HL-60 (cell line): ENCODE results near the gene CLNK.

ENCODE experiments used
- DNase-seq, 2 experiments: peaks; one replicate each; pipeline ENCODE4 v3.0.0-alpha.2; 2010 to 2020; ENCODE audit warnings: low read depth in 1 of 2, low spot score in 1 of 2
- H3K27ac ChIP-seq: fragments of 250-450 bp; sonication (Bioruptor Pico); replicated peaks from 2 replicates; pipeline ENCODE4 v1.5.1; 2020; ENCODE audit warnings: mild to moderate bottlenecking, moderate library complexity
- H3K27me3 ChIP-seq: fragments of 250-450 bp; sonication (Bioruptor Pico); 2 replicates; pipeline ENCODE4 v1.5.1; 2021; ENCODE audit warnings: mild to moderate bottlenecking, moderate library complexity; ENCODE audit not compliant: insufficient read depth, poor library complexity, severe bottlenecking
- H3K4me3 ChIP-seq: replicated peaks from 2 replicates; pipeline ENCODE4 v1.5.1; 2011; ENCODE audit warnings: mild to moderate bottlenecking, control low read depth, low read length; ENCODE audit not compliant: insufficient read depth
- CTCF ChIP-seq: IDR thresholded peaks from one replicate; pipeline ENCODE4 v1.5.1; 2011; ENCODE audit warnings: low read length, control low read depth, inconsistent platforms; ENCODE audit not compliant: insufficient read depth
- GABPA ChIP-seq: IDR thresholded peaks from 2 replicates; pipeline ENCODE4 v1.6.1; 2012; ENCODE audit warnings: low read depth
- POLR2AphosphoS5 ChIP-seq: IDR thresholded peaks from 2 replicates; pipeline ENCODE4 v1.6.1; 2012; ENCODE audit warnings: low read depth
- REST ChIP-seq: IDR thresholded peaks from 2 replicates; pipeline ENCODE4 v1.6.1; 2012; ENCODE audit warnings: low read depth; ENCODE audit not compliant: insufficient replicate concordance
- SPI1 ChIP-seq: IDR thresholded peaks from 2 replicates; pipeline ENCODE4 v1.6.1; 2012; ENCODE audit warnings: low read depth, mild to moderate bottlenecking, borderline replicate concordance

The CLNK gene

GRCh38 chr4:10589799-10590198, 94.8 kb downstream of the CLNK start:
- H3K27me3 ChIP-seq = no peaks in the 10 kb centered on the region
- DNase-seq = no peak
- no peak overlapping the region for H3K27ac ChIP-seq
- no peak for TF ChIP-seq POLR2AphosphoS5
- no peak for TF ChIP-seq CTCF
- TF ChIP-seq GABPA = no peak
- TF ChIP-seq REST = no peak
- TF ChIP-seq SPI1 = no peak
- no peak overlapping the region for H3K4me3 ChIP-seq

- no peaks in the 10 kb centered on the region for H3K27me3 ChIP-seq
- TF ChIP-seq CTCF (no peak), REST (no peak), SPI1 (no peak), GABPA (no peak), POLR2AphosphoS5 (no peak)
Observed at GRCh38 chr4:10589321-10589720, 95.2 kb downstream of the CLNK start.

GRCh38 chr4:10587697-10588096, 96.9 kb downstream of the CLNK start:
- no peaks in the 10 kb centered on the region for H3K27me3 ChIP-seq
- DNase-seq = peak in 1 of 2 experiments; percentile 4
- no peak overlapping the region for H3K27ac ChIP-seq
- TF ChIP-seq CTCF (no peak), GABPA (no peak), REST (no peak), SPI1 (no peak), POLR2AphosphoS5 (no peak)
- no peak overlapping the region for H3K4me3 ChIP-seq

More at GRCh38 chr4:10589321-10589720, 95.2 kb downstream of the CLNK start:
- DNase-seq = no peak
- H3K4me3 ChIP-seq = no peak overlapping the region
- no peak overlapping the region for H3K27ac ChIP-seq
